Upper lobe of left lung (tissue), 6 donors: Measurements from ENCODE around the gene SUB1. TPM values are rescaled to one million over a fixed set of nuclear protein-coding genes. Genes with fewer than 3 reads are reported as not detected.
"Not testable (repeated sequence)": the region's sequence is repeated elsewhere in the genome, so short reads cannot be mapped to it uniquely, and the experiment has no call there.

Experiments used
- ATAC-seq, 2 donors: fragments of 200-7000 bp; cut with Tn5 transposase; one replicate each; pipeline ENCODE4 v1.9.1; 2022; ENCODE audit warnings: mild to moderate bottlenecking in 2 of 2, moderate library complexity in 2 of 2; ENCODE audit not compliant: low FRiP score in 2 of 2
- DNase-seq, 2 donors: peaks; one replicate each; pipeline ENCODE4 v3.0.0-alpha.2; 2019 to 2020
- H3K27ac ChIP-seq, 4 donors: fragments of 200-600 bp; sonication (generic); one replicate each; pipeline ENCODE4 v1.5.1; 2016 to 2019
- H3K27me3 ChIP-seq, 4 donors: fragments of 200-600 bp; sonication (generic); one replicate each; pipeline ENCODE4 v1.5.1; 2017 to 2019
- H3K36me3 ChIP-seq, 4 donors: fragments of 200-600 bp; sonication (generic); one replicate each; pipeline ENCODE4 v1.5.1; 2016 to 2019
- H3K4me1 ChIP-seq, 4 donors: fragments of 200-600 bp; sonication (generic); one replicate each; pipeline ENCODE4 v1.5.1; 2018 to 2019
- H3K4me3 ChIP-seq, 4 donors: fragments of 200-600 bp; sonication (generic); one replicate each; pipeline ENCODE4 v1.5.1; 2017 to 2019; ENCODE audit warnings: mild to moderate bottlenecking in 2 of 4, moderate library complexity in 1 of 4
- H3K9me3 ChIP-seq, 4 donors: fragments of 200-600 bp; sonication (generic); one replicate each; pipeline ENCODE4 v1.5.1; 2018 to 2019
- EP300 ChIP-seq, 4 donors: sonication (generic); formaldehyde crosslinking; IDR thresholded peaks; one replicate each; pipeline ENCODE4 v1.5.1; 2017; ENCODE audit warnings: antibody characterized with exemption in 4 of 4, control low read depth in 2 of 4
- POLR2A ChIP-seq, 4 donors: fragments of 450-650 bp; IDR thresholded peaks; one replicate each; pipeline ENCODE4 v1.5.1; 2016 to 2017; ENCODE audit warnings: antibody characterized with exemption in 4 of 4, mild to moderate bottlenecking in 2 of 4
- POLR2AphosphoS5 ChIP-seq, 2 donors: sonication (generic); formaldehyde crosslinking; IDR thresholded peaks; one replicate each; pipeline ENCODE4 v1.5.1; 2017; ENCODE audit warnings: antibody characterized with exemption in 2 of 2
- WGBS, 2 donors: methylation state at CpG; one replicate each; pipeline ENCODE4 v1.1.5; 2017 to 2018; 5-methylcytosine and 5-hydroxymethylcytosine counted together
- total RNA-seq, 6 donors: library from RNA; depleted of rRNA in 4 of 6; stranded (reverse); fragments of >200 nt in 4 of 6; gene quantifications; one replicate each; pipeline versions ENCODE4 v1.1.0 to v1.2.1, GENCODE V29; 2016 to 2021
- TF ChIP-seq, protein P1 (sequence below), 6 experiments: fragments of 450-650 bp in 4 of 6; fragments of 200-600 bp in 2 of 6; sonication (generic) in 2 of 6; IDR thresholded peaks; one replicate each; pipeline ENCODE4 v1.5.1; 2016 to 2019; ENCODE audit warnings: antibody characterized with exemption in 6 of 6
- donor health status: DM: no; HTN: no; CAD: no; lungs with moderate emphysema.
- donor health status: DM: no; HTN: yes; CAD: no; lungs with severe emphysema.

The SUB1 gene
- total RNA-seq, 6 donors from 2014 or later = 28.3 to 170 (median 95.6) TPM

GRCh38 chr5:32566319-32567111 is 18.8 kb upstream of the SUB1 start:
- Histone ChIP-seq H3K36me3 (no peaks in the 10 kb centered on the region), H3K4me3 (no peak overlapping the region), H3K27ac (no peak overlapping the region), H3K27me3 (no peaks in the 10 kb centered on the region), H3K4me1 (no peaks in the 10 kb centered on the region), H3K9me3 (no peaks in the 10 kb centered on the region)
- DNase-seq = no peak
- ATAC-seq = no peak
- 82 to 85% methylated on average over 3 of the region's 3 CpGs for WGBS, 2 donors
- no peak for TF ChIP-seq POLR2AphosphoS5 (IDR thresholded peaks at IDR 0.05)

- H3K27ac ChIP-seq = no peak overlapping the region
- no peaks in the 10 kb centered on the region for H3K4me1 ChIP-seq
- H3K36me3 ChIP-seq = no peaks in the 10 kb centered on the region
- no peak overlapping the region for H3K4me3 ChIP-seq
- no peak for ATAC-seq
- H3K9me3 ChIP-seq = no peaks in the 10 kb centered on the region
- no peaks in the 10 kb centered on the region for H3K27me3 ChIP-seq
- WGBS, 2 donors = 64 to 83% methylated on average over 1 of the region's 1 CpG
- DNase-seq = no peak
- no peak for TF ChIP-seq POLR2AphosphoS5 (IDR thresholded peaks at IDR 0.05)
- no peak for TF ChIP-seq EP300 (IDR thresholded peaks at IDR 0.05)
- TF ChIP-seq POLR2A (IDR thresholded peaks at IDR 0.05) = no peak
- TF ChIP-seq, protein P1, sequence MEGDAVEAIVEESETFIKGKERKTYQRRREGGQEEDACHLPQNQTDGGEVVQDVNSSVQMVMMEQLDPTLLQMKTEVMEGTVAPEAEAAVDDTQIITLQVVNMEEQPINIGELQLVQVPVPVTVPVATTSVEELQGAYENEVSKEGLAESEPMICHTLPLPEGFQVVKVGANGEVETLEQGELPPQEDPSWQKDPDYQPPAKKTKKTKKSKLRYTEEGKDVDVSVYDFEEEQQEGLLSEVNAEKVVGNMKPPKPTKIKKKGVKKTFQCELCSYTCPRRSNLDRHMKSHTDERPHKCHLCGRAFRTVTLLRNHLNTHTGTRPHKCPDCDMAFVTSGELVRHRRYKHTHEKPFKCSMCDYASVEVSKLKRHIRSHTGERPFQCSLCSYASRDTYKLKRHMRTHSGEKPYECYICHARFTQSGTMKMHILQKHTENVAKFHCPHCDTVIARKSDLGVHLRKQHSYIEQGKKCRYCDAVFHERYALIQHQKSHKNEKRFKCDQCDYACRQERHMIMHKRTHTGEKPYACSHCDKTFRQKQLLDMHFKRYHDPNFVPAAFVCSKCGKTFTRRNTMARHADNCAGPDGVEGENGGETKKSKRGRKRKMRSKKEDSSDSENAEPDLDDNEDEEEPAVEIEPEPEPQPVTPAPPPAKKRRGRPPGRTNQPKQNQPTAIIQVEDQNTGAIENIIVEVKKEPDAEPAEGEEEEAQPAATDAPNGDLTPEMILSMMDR (IDR thresholded peaks at IDR 0.05) = no peak
Measured at GRCh38 chr5:32571128-32571527, 14.2 kb upstream of the SUB1 start.

DNA sequence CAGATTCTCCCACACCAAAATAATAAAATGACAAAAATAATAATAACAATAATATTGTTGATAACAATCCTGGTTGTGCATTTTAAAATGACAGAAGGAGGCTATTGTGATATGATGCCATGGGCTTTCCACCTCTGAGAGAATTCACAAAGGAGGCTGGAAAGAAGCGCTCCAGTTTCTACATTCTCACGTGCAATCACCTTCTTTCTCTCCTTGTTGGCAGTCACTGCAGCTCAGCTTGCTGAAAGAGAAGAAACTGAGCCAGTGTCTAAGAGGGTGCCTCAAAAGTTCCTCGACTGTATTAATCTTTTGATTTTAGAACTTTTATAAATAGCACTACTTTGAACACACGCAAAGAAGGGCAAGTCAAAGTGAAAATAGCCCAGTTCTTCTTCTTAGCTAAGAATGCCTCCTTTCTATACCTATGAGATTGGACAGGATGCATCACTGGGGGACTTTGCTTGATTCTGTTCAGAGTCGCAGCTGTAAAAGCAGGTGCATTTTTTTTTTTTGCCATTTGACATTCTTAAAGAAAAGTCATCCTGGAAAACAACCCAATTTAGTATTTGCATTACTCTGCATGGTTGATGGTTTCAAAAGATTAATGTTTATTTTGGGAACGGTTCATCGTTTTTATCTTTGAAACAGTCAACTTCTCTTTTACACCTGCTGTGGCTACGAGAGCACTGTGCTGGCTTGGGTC is 12.4 kb upstream of the SUB1 start:
- TF ChIP-seq, protein P1 (IDR thresholded peaks at IDR 0.05) = no peak
- TF ChIP-seq POLR2AphosphoS5 (IDR thresholded peaks at IDR 0.05) (no peak), POLR2A (IDR thresholded peaks at IDR 0.05) (no peak), EP300 (IDR thresholded peaks at IDR 0.05) (no peak)
- H3K36me3 ChIP-seq = no peaks in the 10 kb centered on the region
- H3K4me1 ChIP-seq = no peaks in the 10 kb centered on the region
- WGBS, 2 donors = 75 to 82% methylated on average over 8 of the region's 8 CpGs
- no peaks in the 10 kb centered on the region for H3K27me3 ChIP-seq
- no peak overlapping the region for H3K4me3 ChIP-seq
- no peak overlapping the region for H3K27ac ChIP-seq
- ATAC-seq = no peak
- no peak for DNase-seq
- H3K9me3 ChIP-seq = no peaks in the 10 kb centered on the region

DNA sequence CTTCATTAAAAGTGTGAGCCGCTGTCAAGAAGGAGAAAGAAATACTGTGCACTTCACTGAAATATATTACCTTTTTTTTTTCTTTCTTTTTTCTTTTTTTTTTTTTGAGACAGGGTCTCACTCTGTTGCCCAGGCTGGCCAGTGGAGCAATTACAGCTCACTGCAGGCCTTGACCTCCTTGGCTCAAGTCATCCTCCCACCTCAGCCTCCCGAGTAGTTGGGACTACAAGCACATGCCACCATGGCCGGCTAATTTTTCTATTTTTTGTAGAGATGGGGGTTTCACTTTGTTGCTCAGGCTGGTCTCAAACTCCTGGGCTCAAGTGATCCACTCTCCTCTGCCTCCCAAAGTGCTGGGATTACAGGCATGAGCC is 11.9 kb upstream of the SUB1 start:
- not testable (repeated sequence) for H3K36me3 ChIP-seq, DNase-seq, H3K4me3 ChIP-seq, H3K27me3 ChIP-seq, ATAC-seq, H3K27ac ChIP-seq, H3K4me1 ChIP-seq, H3K9me3 ChIP-seq
- WGBS, 2 donors = 83 to 87% methylated on average over 3 of the region's 3 CpGs

GRCh38 chr5:32574540-32575175 is 10.7 kb upstream of the SUB1 start:
- no peaks in the 10 kb centered on the region for H3K4me1 ChIP-seq
- H3K9me3 ChIP-seq = no peaks in the 10 kb centered on the region
- TF ChIP-seq, protein P1 (IDR thresholded peaks at IDR 0.05) = no peak
- TF ChIP-seq POLR2A (IDR thresholded peaks at IDR 0.05) (no peak), EP300 (IDR thresholded peaks at IDR 0.05) (no peak), POLR2AphosphoS5 (IDR thresholded peaks at IDR 0.05) (no peak)
- WGBS, 2 donors = 63 to 84% methylated on average over 3 of the region's 3 CpGs
- DNase-seq (no peak), ATAC-seq (no peak)
- H3K27ac ChIP-seq = no peak overlapping the region
- H3K36me3 ChIP-seq = no peaks in the 10 kb centered on the region
- H3K27me3 ChIP-seq = no peaks in the 10 kb centered on the region
- no peak overlapping the region for H3K4me3 ChIP-seq
